Measurements from ENCODE around the gene REP15. TPM values are rescaled to one million over a fixed set of nuclear protein-coding genes. Genes with fewer than 3 reads are reported as not detected.

The REP15 gene
- total RNA-seq, 1 donor from 2014 or later: 5.1 TPM

Other genes with a start within 250 kb of the REP15 start
- gene SMCO2, start 249.7 kb upstream of the REP15 start, total RNA-seq: 0.47 TPM
- 117 TPM for gene PPFIBP1, start 172.2 kb upstream of the REP15 start, total RNA-seq
- 31.5 TPM for gene MRPS35, start 14.4 kb downstream of the REP15 start, total RNA-seq
- gene KLHL42, start 83.8 kb downstream of the REP15 start, total RNA-seq: 19.1 TPM
- gene MANSC4, start 83.8 kb downstream of the REP15 start, total RNA-seq: not detected